Measurements from ENCODE around the gene PNRC1.

DNA sequence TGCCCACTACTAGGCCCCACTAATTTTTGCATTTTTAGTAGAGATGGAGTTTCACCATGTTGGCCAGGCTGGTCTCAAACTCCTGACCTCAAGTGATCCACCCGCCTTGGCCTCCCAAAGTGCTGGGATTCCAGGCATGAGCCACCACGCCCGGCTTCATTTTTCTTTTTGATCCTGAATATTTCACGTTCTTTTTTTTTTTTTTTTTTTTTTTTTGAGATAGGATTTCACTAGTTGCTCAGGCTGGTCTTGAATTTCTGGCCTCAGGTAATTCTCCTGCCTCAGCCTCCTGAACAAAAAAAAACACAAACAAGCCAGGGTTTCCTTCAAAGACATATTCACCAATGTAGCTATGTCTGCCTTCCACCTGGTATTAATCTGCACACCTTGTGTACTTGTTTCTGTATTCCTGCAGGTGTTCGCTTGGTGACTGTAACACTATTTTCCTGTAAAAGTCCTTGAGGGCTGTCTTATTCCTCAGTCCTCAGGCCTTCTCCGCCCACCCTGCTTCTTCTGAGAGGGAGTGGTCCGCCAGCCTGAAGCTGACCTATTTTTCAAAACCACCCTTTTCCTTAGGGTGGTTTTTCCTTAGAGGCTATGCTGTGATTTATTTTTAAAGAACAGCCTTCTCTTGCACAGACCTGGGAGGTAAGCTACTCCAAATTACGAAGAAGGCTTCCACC is 36.1 kb upstream of the PNRC1 start:
- TF ChIP-seq, protein P1, sequence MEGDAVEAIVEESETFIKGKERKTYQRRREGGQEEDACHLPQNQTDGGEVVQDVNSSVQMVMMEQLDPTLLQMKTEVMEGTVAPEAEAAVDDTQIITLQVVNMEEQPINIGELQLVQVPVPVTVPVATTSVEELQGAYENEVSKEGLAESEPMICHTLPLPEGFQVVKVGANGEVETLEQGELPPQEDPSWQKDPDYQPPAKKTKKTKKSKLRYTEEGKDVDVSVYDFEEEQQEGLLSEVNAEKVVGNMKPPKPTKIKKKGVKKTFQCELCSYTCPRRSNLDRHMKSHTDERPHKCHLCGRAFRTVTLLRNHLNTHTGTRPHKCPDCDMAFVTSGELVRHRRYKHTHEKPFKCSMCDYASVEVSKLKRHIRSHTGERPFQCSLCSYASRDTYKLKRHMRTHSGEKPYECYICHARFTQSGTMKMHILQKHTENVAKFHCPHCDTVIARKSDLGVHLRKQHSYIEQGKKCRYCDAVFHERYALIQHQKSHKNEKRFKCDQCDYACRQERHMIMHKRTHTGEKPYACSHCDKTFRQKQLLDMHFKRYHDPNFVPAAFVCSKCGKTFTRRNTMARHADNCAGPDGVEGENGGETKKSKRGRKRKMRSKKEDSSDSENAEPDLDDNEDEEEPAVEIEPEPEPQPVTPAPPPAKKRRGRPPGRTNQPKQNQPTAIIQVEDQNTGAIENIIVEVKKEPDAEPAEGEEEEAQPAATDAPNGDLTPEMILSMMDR (IDR thresholded peaks at IDR 0.05; ENCODE audit: poor library complexity, severe bottlenecking) = no peak
- TF ChIP-seq MXI1 (conservative IDR thresholded peaks at IDR 0.05; ENCODE audit: poor library complexity, severe bottlenecking) = no peak
- TF ChIP-seq POLR2AphosphoS5 (IDR thresholded peaks at IDR 0.05) = no peak
- TF ChIP-seq EZH2 (IDR thresholded peaks at IDR 0.05; ENCODE audit: borderline replicate concordance, insufficient read depth, low read length, poor library complexity, severe bottlenecking) = no peak
- TF ChIP-seq, protein P2, sequence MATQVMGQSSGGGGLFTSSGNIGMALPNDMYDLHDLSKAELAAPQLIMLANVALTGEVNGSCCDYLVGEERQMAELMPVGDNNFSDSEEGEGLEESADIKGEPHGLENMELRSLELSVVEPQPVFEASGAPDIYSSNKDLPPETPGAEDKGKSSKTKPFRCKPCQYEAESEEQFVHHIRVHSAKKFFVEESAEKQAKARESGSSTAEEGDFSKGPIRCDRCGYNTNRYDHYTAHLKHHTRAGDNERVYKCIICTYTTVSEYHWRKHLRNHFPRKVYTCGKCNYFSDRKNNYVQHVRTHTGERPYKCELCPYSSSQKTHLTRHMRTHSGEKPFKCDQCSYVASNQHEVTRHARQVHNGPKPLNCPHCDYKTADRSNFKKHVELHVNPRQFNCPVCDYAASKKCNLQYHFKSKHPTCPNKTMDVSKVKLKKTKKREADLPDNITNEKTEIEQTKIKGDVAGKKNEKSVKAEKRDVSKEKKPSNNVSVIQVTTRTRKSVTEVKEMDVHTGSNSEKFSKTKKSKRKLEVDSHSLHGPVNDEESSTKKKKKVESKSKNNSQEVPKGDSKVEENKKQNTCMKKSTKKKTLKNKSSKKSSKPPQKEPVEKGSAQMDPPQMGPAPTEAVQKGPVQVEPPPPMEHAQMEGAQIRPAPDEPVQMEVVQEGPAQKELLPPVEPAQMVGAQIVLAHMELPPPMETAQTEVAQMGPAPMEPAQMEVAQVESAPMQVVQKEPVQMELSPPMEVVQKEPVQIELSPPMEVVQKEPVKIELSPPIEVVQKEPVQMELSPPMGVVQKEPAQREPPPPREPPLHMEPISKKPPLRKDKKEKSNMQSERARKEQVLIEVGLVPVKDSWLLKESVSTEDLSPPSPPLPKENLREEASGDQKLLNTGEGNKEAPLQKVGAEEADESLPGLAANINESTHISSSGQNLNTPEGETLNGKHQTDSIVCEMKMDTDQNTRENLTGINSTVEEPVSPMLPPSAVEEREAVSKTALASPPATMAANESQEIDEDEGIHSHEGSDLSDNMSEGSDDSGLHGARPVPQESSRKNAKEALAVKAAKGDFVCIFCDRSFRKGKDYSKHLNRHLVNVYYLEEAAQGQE (IDR thresholded peaks at IDR 0.05; ENCODE audit: borderline replicate concordance) = no peak
- TF ChIP-seq RAD21 (conservative IDR thresholded peaks at IDR 0.05) = no peak
- no peak for TF ChIP-seq SMC3 (conservative IDR thresholded peaks at IDR 0.05; ENCODE audit: poor library complexity)
- no peak for TF ChIP-seq TAF1 (IDR thresholded peaks at IDR 0.05; ENCODE audit: low read depth)
- no peak for TF ChIP-seq EP300 (conservative IDR thresholded peaks at IDR 0.05; ENCODE audit: poor library complexity, severe bottlenecking)
